SIG-M5 (cell line): ENCODE results near the gene OTULIN.

Experiments
- DNase-seq: peaks from one replicate; lab custom pipeline; 2025; lab: John Stamatoyannopoulos, UW

The OTULIN gene

DNA sequence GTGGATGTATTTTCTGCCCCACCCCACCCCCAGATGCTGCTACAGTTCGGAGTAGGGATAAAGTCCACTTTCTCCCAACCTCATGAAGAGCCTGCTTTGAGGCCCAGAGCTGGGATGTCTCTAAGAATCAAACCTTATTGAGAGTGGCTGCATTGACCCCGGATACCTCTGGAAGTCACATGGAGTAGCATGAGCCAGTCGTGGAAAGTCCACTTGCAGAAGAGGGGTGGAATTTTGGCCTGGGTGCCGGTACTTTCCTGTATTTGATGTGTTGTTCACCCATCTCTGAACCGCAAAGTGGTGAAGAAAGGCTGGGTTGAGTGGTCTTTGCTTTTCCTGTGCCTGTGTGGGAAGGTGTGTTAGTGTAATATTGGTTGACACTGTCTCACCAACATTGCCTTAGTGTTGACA, 3.7 kb downstream of the OTULIN start:
- no peak for DNase-seq

DNA sequence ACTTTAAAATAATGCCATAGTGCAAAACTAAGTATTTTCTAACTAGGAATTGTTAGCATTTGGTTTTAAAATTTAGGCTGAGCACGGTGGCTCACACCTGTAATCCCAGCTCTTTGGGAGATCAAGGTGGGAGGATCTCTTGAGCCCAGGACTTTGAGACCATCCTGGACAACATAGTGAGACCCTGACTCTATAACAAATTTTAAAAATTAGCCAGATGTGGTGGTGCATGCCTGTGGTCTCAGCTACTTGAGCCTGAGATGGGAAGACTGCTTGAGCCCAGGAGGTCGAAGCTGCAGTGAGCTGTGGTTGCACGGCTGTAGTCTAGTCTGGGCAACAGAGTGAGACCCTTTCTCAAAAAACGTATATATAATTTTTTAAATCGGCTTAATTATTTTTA, 4.9 kb downstream of the OTULIN start:
- DNase-seq: no peak

DNA sequence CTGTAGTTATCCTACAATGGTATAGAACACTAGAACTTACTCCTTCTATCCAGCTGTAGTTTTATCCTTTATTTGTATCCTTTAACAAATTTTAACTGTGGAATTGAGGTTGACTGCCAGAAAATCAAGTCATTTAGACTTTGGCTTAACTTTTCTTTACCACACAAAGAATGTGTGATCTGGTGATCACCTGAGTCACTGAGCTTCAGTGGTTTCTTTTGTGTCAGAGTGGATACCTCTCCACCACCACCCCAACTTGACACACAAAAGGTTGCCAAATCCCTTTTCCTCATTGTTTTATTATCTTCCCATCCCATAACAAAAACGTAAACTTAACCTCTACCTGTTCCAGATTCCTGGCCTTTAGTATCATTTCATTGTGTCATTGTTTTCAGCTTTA, 5.5 kb downstream of the OTULIN start:
- no peak for DNase-seq

DNA sequence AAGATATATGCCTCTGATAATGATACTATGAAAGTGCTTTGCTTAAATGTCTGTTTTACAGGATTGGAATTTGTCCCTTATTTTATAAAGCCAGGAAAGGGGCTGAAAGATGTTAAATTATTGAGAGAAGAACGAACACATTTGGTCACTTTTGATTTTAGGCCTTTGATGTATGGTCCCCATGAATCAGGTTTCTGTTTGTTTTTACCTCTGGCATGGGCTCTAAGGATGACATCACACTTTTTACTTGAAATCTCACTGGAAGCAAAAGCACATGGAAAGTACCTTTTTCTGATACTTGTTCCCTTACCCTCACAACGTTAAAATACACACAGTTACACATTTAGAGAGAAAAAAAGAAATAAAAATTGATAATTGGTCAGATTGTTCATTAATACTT, 6.9 kb downstream of the OTULIN start:
- no peak for DNase-seq

DNA sequence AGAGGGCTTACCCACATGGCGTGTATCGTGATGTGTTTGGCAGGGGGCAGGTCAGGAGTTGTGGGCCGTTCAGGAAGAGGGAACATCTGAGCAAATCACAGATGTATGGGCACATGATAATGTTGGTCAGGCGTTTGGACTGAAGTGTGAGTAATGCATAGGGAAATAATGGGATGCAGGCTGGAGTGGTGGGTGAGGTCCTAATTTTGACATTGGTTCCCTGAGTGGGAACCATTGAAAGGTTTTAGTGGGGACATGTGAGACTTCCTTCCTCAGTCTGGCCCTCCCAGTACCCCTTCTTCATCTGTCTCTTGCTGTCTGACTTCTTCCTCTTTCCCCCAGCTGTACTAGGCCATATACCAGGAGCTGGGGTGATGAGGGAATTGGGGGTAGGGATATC, 7.6 kb downstream of the OTULIN start:
- no peak for DNase-seq

DNA sequence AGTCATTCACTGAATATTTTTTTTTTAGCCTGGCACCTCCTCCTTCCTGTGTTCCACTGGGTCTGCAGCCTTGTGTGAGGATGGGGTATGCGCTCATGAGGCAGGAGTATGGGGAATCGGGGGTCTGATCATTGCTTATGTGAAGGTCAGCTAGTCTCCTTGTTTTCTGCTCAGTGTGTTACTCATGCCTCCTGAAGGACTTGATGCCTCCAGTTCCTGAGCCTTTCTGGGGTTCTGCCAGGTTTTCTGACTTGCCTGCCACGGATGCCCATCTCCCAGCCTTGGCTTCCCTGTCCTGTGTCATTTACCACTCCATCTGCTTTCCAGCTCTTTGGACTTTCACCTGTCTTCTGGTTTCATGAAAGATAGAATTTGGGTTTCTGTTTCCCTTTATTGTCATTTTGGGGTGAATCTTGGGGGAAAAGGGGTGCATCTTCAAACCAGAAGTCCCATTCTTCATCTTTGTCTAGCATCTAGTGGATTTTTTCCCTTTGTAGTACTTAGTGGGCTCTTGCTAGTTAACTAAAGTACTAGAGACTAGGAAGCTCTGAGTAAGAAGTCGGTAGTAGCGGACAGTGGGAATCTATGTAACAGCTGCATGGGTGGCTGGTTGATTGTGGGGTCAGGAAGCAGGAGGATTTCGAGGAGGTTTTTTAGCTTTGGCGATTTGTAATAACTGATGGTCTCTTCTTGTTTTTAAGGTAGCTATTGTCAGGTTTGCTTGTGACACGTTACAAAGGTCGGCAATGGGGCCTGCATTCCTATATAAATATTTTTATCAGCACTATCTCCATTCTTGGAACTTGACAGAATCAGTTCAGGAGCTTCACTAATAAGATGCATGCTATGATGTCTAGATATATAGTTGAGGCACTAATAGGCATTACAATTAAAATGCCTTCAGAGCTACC, 8.2 kb downstream of the OTULIN start:
- DNase-seq: no peak

DNA sequence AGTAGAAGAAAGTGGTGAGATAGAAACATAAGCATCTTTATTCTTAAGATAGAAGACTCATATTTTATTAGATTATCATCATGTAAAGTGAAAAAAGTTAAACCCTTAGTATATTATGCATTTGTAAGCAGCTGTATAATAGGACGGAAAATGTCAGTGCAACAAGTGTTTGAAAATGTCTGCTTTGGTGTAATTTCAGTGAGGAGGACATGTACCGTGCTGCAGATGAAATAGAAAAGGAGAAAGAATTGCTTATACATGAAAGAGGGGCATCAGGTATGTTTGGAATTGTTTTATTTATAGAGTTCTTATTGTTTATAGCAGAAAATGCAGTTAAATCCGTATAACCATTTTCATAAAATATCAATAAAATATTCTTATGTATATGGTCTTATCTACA, 8.9 kb downstream of the OTULIN start:
- DNase-seq: no peak

DNA sequence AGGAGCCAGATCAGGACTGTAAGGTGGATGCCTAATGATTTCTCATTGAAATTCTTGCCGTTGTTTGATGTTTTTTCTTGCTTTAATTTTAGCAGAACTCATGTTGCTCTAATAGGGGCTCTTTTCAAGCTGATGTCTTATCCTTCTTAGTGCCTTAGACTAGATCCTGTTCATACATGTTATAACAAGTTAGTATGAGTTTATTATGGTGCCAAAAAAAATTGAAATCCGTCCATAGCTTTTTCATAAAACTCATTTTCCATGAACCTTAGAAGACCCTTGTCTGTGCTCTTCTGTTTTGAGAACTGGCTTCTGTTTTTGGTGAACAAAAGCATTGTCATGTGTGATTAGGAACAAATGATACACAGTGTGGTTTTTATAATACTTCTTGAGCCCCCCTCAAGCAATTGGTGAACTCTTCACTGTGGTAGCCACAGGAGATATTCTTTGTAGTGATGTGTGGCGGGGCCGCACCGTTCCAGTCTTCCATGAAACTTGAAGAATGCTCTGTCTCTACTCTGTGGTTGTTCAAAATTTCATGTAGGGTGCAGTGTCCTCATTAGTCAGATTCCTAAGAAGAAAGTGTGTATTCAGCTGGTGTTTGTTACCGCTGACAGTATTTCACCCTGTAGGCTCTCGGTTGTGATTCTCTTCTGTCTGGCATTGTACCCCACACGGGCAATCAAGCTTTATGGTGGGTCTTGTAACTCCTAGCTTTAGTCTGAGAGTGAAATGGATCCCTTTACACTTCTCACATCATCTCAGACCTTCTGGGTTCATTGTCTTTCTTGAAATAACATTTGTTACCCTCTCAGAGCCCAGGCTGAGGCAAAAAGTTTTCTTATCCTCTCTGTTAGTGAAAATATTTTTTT, 10.7 kb downstream of the OTULIN start:
- no peak for DNase-seq

DNA sequence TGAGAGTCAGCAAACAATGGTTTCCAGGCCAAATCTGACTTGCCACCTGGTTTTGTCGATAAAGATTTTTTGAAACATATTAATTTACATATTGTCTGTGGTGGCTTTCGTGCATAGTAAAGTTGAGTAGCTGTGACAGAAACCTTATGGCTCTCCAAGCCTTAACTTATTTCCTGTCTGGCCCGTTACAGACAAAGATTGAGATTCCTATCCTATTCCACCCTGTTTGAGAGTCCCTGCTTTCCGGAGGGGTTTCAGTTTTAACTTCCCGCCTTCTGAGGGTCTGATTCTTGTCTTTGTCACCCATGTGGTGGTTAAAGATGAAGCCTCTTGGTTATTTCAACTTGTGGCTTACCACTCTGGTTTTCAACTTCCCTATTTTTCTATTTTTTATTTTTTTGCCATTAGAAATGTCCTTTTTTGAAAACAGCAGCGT, 11.4 kb downstream of the OTULIN start:
- peak; percentile 26 for DNase-seq

DNA sequence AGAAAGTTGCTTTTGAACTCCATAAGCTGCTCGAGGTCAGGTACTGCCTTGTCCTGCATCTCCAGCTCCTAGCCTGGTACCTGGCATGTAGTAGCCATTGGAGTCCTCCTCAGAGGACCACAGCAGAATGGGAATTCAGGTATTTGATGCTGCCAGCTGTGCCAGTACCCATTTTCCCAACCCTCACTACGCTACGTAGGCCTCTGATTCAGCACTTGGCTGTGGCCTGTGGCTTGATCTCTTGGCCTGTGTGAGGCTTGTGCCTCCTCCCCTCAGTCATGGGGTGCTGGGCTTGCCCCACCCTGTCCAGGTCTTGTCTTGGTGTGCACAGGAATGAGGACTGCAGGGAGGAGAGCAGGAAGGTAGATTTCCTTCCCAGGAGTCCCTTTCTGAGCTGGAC, 11.8 kb downstream of the OTULIN start:
- DNase-seq: no peak

DNA sequence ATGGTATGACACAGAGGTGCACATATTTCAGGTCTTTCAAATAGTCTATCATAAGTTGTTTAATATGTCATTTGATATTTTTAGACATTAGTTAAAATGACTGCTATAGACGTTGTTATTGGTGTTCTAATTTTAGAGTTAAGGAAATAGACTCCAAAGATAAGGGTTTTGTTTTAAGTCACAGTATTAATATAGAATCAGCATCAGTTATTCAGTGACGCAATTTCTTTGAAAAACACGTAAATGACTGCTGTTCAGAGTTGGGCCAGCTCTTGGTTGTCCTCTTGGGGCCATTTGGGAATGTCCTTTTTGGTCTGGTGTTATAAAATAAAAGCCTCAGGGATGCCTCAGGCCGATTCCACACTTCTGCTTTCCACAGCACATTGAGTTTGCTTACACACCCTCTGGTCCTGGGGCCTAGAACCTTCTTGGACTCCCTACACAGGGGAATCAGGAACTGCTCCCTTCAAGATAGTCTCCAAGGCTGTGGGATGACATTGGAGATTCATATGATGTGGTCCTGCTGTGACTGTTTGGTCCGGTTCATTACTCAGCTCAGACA, 14.3 kb downstream of the OTULIN start:
- DNase-seq: no peak

DNA sequence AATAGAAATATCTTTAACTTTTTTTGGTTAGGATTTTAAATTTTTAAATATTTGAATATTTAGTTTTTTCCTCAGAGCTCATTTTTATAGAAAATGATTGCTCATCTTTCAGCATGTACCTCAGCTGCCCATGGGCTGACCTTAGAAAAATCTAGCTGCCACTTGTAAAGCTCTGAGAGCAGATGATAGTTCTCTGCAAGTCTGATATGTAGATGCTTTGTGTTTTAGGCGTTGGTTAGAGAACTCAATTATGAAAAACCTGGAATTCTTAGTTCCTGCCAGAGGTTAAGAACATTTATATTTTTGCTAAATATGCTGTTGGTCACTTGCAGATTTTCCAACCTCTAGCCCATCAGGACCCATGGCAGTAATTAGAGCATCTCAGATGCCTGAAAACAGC, 15.1 kb downstream of the OTULIN start:
- DNase-seq: no peak

DNA sequence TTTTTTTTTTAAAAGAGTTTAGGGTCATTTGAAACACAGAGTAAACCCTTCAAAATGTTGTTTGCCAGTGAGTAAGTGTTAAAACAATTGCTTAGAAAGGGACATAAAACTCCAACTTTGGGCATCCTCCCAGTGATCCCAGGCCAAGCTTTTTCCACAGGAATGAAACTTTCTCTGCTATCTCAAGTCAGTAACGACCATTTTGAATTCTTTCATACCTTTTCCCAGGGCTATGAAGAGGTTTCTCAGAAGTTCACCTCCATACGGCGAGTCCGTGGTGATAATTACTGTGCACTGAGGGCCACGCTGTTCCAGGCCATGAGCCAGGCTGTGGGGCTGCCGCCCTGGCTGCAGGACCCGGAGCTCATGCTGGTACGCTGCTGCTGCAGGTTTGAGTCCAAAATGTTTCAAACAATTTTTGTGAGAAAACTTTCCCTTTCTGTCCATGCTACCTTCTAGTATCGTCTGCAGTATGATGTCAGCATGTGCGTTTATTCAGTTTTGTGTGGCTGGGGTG, 16.8 kb downstream of the OTULIN start:
- no peak for DNase-seq

DNA sequence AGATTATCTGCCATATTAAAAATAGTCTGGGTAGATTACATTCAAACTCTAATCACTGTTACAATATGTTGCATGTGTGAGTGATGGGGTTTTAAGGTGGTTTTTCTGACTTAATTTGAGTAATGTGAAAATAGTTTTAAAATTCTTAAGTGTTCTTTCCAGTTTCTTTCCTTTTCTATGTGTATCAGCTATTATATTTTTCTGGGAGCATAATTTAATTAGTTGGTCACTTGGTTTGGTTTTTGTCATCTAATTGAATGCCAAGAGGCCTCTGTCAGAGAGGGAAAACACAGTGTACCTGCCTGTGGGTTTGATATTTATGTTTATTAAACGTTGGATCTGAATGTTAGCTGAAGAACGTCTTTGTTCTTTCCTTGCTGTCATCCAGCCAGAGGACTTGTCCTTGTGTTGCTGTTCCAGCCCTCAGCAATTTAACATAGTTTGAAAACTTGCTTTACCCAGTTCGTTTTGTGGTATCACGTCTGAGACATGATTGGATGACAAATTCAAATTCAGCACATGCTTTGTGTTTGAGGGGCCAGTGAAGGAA, 19.5 kb downstream of the OTULIN start:
- DNase-seq: no peak

DNA sequence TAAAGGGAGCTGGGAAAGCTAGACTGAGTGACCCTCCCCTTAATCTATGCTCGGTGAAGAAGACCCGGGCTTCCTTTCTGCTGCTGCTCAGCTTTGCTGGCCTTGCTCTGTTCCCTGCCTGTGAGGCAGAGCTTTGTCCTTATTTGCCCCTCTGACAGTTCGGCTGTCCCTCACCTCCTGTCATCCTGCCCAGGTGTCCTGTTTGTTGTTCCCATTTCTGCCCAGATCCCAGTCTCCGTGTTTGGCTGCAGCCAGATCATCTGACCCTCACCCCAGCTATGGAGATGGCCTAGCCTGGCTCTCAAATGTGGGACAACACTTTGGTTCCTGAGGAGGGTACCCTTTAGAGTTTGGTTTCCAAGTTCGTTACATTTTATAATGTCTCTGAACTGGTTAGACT, 20.2 kb downstream of the OTULIN start:
- no peak for DNase-seq

DNA sequence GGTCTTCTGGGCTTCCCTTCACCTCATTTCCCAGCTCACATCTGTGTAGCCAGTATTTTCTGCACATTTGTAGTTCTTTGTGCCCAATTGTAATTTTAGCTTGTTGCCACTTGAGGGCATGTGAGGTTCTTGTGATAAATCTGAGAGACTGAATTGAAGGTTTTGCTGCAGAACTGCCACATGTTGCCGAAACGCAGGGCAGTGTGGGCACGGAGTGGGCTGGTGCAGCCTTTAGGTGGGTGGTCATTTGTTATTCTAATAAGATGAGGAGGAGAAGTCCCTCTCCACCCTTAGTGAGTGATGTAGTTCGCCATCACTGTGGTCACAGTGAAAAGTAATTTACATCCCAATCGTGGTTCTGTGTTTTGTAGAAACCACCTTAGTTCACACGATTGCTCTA, 21.2 kb downstream of the OTULIN start:
- no peak for DNase-seq

DNA sequence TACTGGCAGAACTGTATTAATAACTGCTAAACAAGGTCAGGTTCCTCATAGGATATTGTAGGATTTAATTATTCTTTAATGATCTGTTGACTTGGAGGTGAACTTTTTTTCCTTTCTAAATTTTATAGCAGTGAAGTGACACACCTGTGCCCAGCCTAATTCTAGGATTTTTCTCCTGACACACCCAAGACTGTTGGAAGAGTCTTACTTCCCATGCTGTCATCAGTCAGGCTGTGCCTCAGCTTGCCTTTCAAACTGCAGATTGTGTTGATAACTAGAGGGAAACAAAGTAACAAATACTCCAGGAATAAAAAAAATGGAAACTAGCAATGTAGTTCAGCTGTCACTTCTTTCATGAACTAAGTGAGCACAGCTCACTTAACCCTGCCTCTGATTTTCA, 22.0 kb downstream of the OTULIN start:
- no peak for DNase-seq

DNA sequence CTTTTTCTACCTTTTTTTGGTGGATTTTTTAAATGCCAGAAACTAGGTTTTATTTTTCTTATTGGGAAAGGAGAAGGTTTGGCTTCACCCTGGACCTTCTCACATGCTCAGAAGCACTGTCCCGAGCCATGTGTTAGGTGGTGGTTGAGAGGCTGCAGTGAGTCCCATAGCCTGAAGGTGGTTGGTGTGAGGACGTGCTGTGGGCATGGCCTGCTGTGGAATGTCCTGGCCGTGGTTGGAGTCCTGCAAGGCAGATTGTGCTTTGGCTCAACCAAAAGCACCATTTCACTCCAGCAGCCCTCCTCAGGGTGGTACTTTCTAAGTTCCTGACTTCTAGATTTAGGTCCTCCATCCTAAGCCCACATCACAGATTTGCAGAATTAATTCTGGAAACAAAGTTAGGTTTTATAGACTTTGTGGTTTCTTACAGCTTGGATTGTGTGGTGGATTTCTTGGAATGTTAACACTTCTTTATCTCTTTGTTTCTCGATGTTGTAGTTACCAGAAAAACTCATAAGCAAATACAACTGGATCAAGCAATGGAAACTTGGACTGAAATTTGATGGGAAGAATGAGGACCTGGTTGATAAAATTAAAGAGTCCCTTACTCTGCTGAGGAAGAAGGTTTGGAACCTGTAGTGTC, 22.6 kb downstream of the OTULIN start:
- no peak for DNase-seq

DNA sequence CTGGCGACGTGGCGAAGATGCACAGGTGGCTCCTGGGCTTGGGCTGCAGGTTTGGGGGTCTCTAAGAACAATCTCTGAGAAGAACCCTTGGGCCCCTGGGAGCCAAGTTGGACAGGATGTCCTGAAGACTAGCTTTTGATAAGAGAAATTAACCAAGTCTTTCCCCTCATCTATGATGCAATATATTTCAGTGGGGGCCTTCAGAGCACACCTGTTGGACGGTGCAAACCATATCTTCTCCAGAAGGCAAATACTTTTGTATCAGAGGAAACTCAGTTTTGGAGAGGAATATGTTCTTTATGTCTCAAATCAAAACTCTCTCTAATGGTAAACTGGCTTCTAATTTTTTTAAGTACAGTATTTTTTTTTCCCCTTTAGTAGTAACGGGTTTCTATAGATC, 28.6 kb downstream of the OTULIN start:
- DNase-seq: no peak

DNA sequence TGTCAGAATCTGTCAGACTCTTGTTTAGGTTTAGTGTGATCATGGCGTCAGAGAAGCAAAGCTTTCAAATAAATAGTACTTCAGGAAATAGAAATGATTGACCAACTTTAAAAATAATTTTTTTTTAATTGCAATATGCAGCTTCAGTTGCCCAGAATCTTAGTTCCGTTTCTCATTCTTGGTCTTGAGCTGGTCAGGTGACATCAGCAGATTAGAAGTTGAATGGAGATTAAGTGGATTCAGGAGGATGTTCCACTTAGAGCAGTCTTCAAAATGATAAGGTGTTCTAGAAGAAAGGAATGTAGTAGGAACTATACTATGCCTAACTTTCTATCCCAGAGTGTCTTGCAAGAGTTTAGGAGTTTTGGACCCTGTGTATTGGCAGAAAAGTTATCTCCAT, 30.6 kb downstream of the OTULIN start:
- no peak for DNase-seq

DNA sequence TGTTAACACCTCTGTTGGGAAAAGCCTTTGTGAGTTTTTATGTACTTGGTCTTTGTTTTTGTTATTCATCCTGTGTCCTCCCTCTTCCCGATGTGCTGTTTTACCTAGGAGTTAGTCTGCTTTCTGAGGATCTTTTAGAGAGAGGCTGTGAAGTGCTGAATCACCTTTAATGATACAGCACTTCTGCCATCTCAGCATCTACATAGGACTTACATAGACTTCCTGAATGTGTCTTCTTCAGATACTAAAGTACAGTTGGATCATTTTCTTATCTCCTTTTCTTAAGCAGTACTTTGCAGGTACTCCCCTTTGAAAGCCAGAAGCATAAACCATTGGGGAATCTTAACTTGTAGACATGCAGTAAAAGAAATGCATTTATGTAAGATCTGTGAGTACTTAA, 31.5 kb downstream of the OTULIN start:
- DNase-seq: no peak

DNA sequence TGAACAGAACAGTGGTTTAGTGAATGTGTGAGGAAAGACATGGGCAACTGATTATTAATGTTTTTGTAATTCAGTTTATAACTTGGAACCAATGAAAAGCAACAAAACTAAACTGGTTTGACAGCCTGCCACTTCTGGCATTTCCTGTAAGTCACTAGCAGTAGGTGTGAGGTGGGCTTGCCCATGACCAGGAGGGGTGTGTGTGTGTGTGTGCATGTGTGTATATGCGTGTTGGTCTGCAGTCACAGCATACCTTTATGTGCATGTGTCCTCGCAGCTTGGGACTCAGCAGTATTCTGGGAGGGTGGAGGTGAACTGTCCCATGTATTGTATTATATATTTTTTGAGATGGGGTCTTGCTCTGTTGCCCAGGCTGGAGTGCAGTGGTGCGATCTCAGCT, 32.3 kb downstream of the OTULIN start:
- DNase-seq: no peak
